Stimulated activated naive CD8-positive, alpha-beta T cell treated with anti-CD3 and anti-CD28 coated beads, Interleukin-15, Interleukin-2, amounts not matched to agents 100 U/mL and 50 U/mL, for 24 hours (primary cell): ENCODE measurements around the gene FGGY.
"Not testable (repeated sequence)": the region's sequence is repeated elsewhere in the genome, so short reads cannot be mapped to it uniquely, and the experiment has no call there.

ENCODE experiments used
- ATAC-seq: fragments of 150-1000 bp; cut with Tn5 transposase; one replicate; pipeline ENCODE4 v1.10.0; 2021
- DNase-seq: peaks from one replicate; pipeline ENCODE4 v3.0.0; 2021

Gene FGGY

GRCh38 chr1:59289570-59289969, 7.3 kb upstream of the FGGY start:
- DNase-seq (no peak), ATAC-seq (no peak)

DNA sequence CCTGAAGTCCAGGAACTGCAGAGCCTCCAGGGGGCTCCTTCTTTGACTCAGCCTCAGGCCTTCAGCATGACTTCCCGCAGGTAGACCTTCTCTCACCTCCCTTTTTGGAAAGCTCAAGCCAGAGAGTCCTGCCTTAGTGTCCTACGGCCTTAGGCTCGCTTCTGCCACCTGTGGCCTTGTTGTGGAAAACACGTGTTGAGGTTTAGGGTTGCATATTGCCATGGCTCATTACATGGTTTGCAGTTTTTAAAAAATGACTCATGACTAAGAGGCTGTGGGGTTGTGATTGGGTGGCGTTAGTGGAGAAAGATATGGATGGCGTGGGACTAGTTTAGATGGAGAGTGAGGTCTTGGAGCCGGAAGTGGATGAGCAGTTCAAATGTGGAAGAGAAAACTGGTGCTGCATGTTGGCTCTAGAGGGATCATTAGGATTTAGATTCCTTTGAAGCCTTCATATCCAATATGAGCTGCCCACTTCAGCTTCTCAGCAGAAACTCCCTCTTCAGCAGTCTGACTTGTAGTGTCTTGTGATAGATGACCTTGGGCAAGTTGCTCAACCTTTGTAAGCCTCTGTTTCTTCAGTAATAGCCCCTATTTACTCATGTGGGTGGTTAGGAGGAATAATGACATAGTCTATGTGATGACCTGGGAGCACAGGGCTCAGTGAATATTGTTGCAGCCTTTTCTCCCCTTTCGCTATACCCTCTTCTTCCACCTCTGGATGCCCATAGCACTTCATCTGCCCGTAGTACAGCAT, 6.5 kb upstream of the FGGY start:
- ATAC-seq: peak; percentile 78
- peak; percentile 20 for DNase-seq

DNA sequence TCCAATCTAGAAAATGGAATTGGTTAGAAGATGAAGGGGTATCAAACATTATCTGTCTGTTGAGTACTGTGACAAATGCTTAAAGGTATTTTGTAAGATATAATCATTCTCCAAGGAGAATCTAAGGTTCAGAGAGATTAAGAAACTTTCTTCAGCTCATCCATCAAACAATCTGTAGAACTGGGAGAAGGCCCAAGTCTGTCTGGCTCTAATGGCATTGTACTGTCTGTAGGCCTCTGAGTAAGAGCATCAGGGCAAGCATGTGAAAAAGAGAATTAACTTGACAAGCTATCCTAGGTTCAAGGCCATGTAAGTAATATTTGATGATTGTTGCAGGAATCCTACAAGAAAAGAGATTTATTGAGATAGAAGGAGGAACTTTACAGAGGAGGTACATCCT, 5.3 kb upstream of the FGGY start:
- ATAC-seq: no peak

DNA sequence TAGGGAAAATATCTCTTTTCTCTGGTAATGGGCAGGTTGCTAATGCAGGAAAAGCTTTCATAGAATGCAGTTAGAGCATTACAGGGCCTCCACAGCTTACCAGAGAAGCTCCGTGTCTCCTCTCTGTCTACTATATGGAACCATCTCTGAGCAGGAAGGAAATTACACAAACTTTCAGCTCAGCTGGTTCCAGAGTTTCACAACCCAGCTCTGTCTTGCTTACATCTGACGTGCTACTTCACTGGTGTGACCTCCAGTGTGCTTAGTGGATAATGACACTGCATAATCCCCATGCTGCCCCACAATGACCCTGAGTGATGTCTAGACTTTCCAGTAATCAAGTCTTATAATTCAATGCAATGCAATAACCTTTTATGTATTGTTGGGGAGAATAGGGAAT, 4.3 kb upstream of the FGGY start:
- DNase-seq (no peak), ATAC-seq (no peak)

More for the DNA sequence above, 5.3 kb upstream of the FGGY start:
- DNase-seq: no peak

DNA sequence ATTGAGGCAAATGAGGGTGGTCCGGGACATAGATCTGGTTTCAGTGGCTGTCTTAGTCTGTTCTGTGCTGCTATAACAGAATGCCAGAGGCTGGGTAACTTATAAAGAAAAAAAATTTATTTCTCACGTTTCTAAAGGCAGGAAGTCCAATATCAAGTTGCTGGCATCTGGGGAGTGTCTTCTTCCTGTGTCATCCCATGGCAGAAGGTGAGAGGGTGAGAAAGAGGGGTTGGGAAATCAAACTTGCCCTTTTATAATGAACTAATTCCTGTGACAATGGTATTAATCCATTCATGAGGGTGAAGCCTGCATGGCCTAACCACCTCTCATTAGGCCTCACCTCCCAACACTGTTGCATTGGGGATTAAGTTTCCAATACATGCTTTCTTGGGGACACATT, 3.7 kb upstream of the FGGY start:
- no peak for ATAC-seq
- no peak for DNase-seq

GRCh38 chr1:59293849-59294248, 3.0 kb upstream of the FGGY start:
- ATAC-seq (no peak), DNase-seq (no peak)

GRCh38 chr1:59294423-59294822, 2.5 kb upstream of the FGGY start:
- no peak for ATAC-seq

DNA sequence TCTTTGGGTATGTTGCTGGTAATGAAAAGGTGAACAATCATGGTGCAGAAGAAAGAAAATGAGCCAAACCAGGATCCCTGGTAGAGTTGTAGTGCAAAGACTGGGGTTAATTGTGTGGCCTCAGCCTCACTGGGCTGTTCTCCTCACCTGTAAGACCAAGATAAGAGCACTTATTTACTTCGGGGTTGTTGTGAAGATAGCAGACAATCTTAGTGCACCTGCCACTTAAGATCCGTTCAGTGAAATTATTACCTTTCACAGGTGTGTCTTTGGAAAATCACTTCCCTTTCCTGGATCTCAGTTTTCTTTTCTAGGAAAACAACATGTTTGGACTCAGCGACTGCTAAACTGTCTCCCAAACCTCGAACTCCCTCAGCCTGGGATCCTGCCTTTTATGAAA, 1.3 kb upstream of the FGGY start:
- no peak for DNase-seq
- ATAC-seq: no peak

More at GRCh38 chr1:59294423-59294822, 2.5 kb upstream of the FGGY start:
- DNase-seq: no peak

DNA sequence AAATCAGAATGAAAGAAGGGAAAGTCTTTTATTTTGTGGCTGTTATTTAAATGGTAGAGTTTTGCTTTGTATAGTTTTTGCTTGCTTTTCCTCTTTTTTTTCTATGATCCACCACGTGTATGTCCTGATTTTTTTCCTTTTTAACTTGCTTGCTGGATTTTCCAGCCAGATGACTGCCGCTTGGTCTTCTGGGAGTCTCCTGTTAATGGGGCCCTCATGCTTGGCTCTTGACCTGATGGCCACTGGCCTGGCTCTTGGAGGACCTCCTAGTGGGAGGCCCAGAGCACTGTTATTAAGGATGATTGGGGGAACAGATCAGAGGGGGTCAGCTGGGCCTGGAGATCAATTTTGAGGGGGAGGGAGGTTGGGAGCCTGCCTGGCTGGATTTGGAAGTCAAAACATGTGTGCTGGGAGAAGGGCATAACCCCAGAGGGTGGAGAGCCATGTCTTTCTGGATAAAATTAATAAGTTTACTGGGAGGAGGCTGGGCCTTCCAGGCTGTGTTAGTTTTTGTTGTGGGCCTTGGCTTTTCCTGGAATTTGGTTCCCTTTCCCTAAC, 1.2 kb downstream of the FGGY start:
- ATAC-seq: no peak

DNA sequence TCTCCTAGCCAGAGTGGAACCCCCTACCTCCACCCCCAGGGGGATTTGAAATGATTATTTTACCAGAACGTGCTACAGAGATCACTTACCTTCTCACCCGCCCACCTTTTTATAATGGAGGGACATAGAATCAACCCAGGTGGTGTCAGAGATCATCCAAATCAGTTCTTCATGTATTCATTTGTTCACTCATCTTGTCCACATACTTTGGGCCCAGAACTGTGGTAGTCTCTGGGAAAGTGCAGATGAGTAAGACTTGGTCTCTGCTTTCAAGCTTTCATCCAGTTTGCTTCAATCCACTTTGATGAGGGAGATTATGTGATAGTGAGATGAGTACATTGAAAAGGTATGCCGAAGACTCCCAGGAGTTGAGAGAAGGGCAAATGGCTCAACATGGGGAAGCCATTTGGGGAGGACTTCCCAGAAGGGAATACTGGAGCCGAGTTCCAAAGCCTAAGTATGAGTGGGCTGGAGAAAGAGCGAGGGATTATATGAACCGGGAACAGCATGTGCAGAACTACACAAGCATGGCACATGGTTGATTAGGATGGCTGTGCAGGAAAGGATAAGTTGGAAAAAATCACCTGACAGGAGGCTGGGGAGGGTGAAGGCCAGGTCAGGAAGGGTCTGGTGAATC, 1.9 kb downstream of the FGGY start:
- ATAC-seq (no peak), DNase-seq (no peak)

More for the DNA sequence above, 1.2 kb downstream of the FGGY start:
- DNase-seq: no peak

DNA sequence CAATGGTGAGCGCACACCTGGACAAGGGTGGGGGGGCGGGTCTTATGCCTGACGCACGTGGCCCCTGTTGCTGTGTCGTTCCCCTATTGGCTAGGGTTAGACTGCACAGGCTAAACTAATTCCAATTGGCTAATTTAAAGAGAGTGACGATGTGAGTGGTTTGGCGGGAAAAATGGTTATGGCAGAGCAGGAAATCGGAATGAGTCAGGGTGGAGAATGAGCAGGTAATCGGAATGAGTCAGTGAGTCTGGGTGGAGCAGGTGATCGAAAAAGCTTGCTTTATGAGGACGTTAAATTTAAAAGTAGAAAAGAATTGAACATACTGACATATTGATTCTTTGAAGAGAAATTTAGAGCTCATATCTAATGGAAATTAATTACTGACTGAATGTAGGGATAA, 2.8 kb downstream of the FGGY start:
- ATAC-seq, DNase-seq: not testable (repeated sequence)

GRCh38 chr1:59302297-59302696, 5.4 kb downstream of the FGGY start:
- DNase-seq (no peak), ATAC-seq (no peak)

- ATAC-seq (no peak), DNase-seq (no peak)
These were observed 6.0 kb downstream of the FGGY start for GRCh38 chr1:59302871-59303270.

DNA sequence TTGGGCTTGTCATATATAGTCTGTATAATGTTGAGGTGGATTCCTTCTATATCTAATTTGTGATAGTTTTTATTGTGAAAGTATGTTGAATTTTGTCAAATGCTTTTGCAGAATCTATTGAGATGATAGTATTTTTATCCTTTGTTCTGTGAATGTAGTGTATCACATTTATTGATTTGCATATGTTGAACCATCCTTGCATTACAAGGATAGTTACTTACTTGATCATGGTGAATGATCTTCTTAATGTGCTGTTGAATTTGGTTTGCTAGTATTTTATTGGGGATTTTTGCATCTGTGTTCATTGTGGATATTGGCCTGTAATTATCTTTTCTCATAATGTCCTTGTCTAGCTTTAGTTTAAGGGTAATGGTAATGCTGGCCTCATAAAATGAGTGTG, 8.3 kb downstream of the FGGY start:
- ATAC-seq (no peak), DNase-seq (no peak)

- no peak for ATAC-seq
- DNase-seq: no peak
These were observed 10.7 kb downstream of the FGGY start for GRCh38 chr1:59307591-59307990.

DNA sequence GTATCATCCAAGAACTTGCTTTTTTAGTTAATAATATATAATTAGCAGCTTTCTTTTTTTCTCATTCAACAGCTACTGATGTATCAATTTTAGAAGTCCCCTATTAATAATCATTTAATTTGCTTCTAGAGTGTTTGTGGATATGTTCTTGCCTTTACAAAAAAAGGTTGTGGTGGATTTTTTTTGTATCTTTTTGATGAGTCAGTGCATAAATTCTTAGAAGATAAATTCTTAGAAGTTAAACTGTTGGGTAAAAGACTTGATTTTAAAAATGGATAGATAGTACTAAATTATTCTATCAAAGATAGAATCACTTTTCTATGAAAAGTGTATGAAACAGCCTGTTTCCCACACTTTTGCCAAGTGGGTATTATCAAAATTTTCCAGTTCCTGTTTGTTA, 11.9 kb downstream of the FGGY start:
- no peak for ATAC-seq
- no peak for DNase-seq

DNA sequence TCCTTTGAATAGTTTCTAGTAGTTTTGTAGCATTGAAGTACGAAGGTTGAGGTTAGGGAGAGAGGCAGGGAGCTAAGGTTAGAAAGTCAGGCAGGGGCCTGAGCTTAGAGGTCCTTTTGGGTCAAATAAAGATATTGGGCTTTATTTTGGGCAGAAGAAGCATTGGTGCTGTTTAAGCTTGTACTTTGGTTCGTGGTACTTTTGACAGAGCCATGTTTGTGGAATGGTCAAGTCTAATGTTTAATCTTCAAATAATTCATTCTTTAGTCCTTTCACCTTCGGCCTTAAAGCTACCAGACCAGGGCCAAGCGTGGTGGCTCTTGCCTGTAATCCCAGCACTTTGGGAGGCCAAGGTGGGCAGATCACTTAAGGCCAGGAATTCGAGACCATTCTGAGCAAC, 12.5 kb downstream of the FGGY start:
- DNase-seq (no peak), ATAC-seq (no peak)

DNA sequence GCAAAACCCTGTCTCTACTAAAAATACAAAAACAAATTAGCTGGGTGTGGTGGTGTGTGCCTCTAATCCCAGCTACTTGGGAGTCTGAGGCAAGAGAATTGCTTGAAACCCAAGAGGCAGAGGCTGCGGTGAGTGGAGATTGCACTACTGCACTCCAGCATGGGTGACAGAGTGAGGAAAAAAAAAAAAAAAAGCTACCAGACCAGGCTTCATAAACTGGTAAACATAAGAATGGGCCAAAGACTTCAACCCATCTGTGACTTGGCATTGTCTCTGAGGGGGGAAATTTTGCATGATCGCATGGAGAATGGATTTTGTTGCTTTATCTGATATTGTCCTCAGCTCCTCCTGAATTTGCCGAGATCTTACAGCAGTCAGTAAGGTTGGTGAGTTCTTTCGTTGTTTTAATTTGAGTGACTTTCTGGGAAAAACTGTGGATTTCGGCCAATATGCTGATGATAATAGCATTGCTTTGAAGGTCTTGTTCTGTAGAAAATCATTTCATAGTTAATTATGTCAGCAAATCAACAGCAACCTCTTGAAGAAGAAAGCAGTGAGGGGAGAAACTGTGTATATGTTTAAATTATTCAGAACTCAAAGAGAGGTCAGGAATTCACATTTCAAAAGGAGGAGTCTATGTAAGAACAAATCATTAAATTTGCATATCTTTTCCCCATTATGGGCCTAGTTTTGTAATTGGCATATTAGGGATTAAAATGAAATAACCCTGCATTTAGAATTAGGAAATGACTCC, 13.1 kb downstream of the FGGY start:
- DNase-seq (no peak), ATAC-seq (no peak)

DNA sequence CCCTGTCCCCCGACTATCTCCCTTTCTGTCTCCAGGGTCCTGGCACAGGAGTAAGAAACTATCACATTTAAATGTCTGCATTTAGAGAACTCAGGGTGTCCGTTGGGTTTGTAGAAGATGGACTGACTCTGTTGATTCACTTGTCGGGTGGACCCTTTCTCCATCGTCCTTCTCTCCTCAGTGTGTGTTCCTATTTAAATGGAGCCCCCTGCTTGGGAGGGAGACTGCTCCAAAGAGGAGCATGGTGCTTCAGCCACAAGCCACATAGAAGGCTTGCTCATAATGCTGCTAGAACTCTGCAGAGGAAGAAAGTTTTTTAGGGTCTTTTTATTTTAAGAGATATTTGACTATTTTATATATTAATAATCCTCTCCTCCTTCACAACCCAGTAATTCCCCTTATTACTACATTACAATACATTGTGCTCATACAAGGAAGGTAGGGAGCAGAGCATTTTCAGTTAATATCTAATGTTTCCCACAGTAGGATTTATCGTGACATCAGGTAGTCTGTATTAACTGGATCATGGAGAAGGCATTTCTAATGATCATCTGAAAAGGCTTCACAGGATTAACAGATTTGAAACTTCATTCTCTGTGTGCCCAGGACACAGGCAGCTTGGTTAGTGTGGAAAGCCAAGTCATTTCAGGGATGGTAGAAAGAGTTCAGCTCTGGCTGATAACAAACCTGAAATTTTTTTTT, 13.8 kb downstream of the FGGY start:
- ATAC-seq: no peak
- DNase-seq: no peak

GRCh38 chr1:59314776-59315528, 18.1 kb downstream of the FGGY start:
- ATAC-seq (no peak), DNase-seq (no peak)
